HG03139 (cell line): Measurements from ENCODE around the gene PGAM4.
"Not testable (repeated sequence)": the region's sequence is repeated elsewhere in the genome, so short reads cannot be mapped to it uniquely, and the experiment has no call there.

Experiments used
- ATAC-seq: cut with Tn5 transposase; IDR thresholded peaks from one replicate; pipeline ENCODE4 v1.9.1; 2021; ENCODE audit not compliant: unreplicated experiment

PGAM4 gene

GRCh38 chrX:77969538-77969937, at the start of gene PGAM4:
Gene PGAM4, minus strand, starts transcription at chrX:77969638. Its CDS starts 0 bp downstream, at chrX:77969638.
- ATAC-seq, result no peak

- ATAC-seq, result no peak
These were observed 42.4 kb upstream of the PGAM4 start for GRCh38 chrX:78011846-78012245.

GRCh38 chrX:77979870-77980269, 10.4 kb upstream of the PGAM4 start:
- ATAC-seq, result no peak

GRCh38 chrX:77977518-77977917, 8.1 kb upstream of the PGAM4 start:
- ATAC-seq, result no peak

GRCh38 chrX:77977095-77977494, 7.7 kb upstream of the PGAM4 start:
- ATAC-seq, result no peak

GRCh38 chrX:77975755-77976154, 6.3 kb upstream of the PGAM4 start:
- ATAC-seq, result no peak

- no peak for ATAC-seq
These were observed 1.8 kb downstream of the PGAM4 start for GRCh38 chrX:77967631-77968030.

GRCh38 chrX:77966361-77966760, 3.1 kb downstream of the PGAM4 start:
- ATAC-seq, result no peak

GRCh38 chrX:77962068-77962902, 7.2 kb downstream of the PGAM4 start:
- no peak for ATAC-seq

GRCh38 chrX:77961063-77961462, 8.4 kb downstream of the PGAM4 start:
- no peak for ATAC-seq

GRCh38 chrX:77960567-77960966, 8.9 kb downstream of the PGAM4 start:
- ATAC-seq, result no peak

GRCh38 chrX:77953708-77954107, 15.7 kb downstream of the PGAM4 start:
- no peak for ATAC-seq

- no peak for ATAC-seq
These were observed 16.1 kb downstream of the PGAM4 start for GRCh38 chrX:77953302-77953701.

GRCh38 chrX:77952173-77952572, 17.3 kb downstream of the PGAM4 start:
- no peak for ATAC-seq

GRCh38 chrX:77949840-77950239, 19.6 kb downstream of the PGAM4 start:
- ATAC-seq, result no peak

GRCh38 chrX:77946571-77946970, 22.9 kb downstream of the PGAM4 start:
- ATAC-seq, result no peak

- ATAC-seq, result no peak
These were observed 23.4 kb downstream of the PGAM4 start for GRCh38 chrX:77945910-77946545.

GRCh38 chrX:77945031-77945430, 24.4 kb downstream of the PGAM4 start:
- not testable (repeated sequence) for ATAC-seq

- ATAC-seq, result no peak
These were observed 31.3 kb downstream of the PGAM4 start for GRCh38 chrX:77938083-77938680.

- no peak for ATAC-seq
These were observed 32.1 kb downstream of the PGAM4 start for GRCh38 chrX:77937291-77937690.

GRCh38 chrX:77936299-77936698, 33.1 kb downstream of the PGAM4 start:
- no peak for ATAC-seq

- no peak for ATAC-seq
These were observed 33.6 kb downstream of the PGAM4 start for GRCh38 chrX:77935886-77936285.
